ENCODE measurements around the gene TEP1. TPM values are rescaled to one million over a fixed set of nuclear protein-coding genes. Genes with fewer than 3 reads are reported as not detected.

TEP1 gene
- total RNA-seq, 4 donors from 2014 or later: 26.6 to 39.3 (median 29.7) TPM

DNA sequence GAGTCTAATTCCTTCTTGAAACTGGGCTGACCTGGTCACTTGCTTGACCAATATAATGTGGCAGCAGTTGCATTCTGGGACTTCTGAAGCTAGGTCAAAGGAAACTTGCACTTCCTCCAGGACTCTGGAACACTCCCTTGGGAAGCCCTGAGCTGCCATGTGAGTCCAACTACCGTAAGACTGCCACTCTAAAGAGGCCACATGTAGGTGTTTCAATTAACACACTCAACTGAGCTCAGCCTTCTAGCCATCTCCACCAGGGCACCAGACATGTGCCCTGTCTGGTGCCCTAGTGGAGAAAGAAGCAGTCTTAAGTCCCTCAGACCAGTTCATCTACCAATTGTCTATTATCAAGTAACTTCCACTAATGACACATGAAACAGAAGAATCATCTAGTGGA, 6.1 kb upstream of the TEP1 start:
- Histone ChIP-seq H3K36me3 (no peaks in the 10 kb centered on the region), H3K9me3 (no peaks in the 10 kb centered on the region), H3K4me1 (peaks cover 5 to 6% of the 10 kb centered on the region in 2 donors), H3K27me3 (no peaks in the 10 kb centered on the region), H3K4me3 (replicated peaks in 1 of 3) (no peak overlapping the region), H3K27ac (no peak overlapping the region)
- TF ChIP-seq CTCF (IDR thresholded peaks at IDR 0.05) (no peak), POLR2A (IDR thresholded peaks at IDR 0.05) (no peak)
- no peak for DNase-seq
- intact Hi-C loops (cut with DNase I): loop anchor here (10.0 kb wide), 1 partner anchor 45 kb away; the partner anchor contains the start of genes PIP4P1 and PNP
- 40 to 50% methylated on average over 1 of the region's 1 CpG for WGBS, 2 donors

DNA sequence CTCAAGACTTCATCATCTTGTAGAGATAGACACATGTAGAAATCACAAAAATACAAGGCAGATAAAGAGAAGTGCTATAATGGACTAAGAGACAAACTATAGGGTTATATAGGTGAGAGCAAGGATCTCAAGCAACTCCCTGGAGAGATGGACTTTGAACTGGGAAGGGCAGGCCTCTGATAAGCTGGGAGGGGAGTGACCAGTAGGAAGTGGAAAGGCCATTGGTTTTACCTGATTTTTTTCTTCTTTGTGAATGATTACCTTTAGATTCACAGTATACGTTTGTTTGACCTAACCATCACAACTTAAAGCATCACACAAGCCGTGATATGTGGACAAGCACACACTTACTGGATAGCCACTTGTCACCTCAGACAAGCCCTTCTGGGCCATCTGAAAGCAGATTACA, 5.2 kb upstream of the TEP1 start:
- no peak overlapping the region for H3K27ac ChIP-seq
- TF ChIP-seq POLR2A (IDR thresholded peaks at IDR 0.05): no peak
- no peak for TF ChIP-seq CTCF (IDR thresholded peaks at IDR 0.05)
- H3K4me1 ChIP-seq: peaks cover 5 to 11% of the 10 kb centered on the region in 2 donors
- H3K27me3 ChIP-seq: no peaks in the 10 kb centered on the region
- 88 to 89% methylated on average over 2 of the region's 2 CpGs for WGBS, 2 donors
- no peak overlapping the region for H3K4me3 ChIP-seq (replicated peaks in 1 of 3)
- no peaks in the 10 kb centered on the region for H3K9me3 ChIP-seq
- H3K36me3 ChIP-seq: no peaks in the 10 kb centered on the region
- intact Hi-C loops (cut with DNase I): loop anchor here (10.0 kb wide), 1 partner anchor 46 kb away; the partner anchor contains the start of genes PIP4P1 and PNP
- no peak for DNase-seq

DNA sequence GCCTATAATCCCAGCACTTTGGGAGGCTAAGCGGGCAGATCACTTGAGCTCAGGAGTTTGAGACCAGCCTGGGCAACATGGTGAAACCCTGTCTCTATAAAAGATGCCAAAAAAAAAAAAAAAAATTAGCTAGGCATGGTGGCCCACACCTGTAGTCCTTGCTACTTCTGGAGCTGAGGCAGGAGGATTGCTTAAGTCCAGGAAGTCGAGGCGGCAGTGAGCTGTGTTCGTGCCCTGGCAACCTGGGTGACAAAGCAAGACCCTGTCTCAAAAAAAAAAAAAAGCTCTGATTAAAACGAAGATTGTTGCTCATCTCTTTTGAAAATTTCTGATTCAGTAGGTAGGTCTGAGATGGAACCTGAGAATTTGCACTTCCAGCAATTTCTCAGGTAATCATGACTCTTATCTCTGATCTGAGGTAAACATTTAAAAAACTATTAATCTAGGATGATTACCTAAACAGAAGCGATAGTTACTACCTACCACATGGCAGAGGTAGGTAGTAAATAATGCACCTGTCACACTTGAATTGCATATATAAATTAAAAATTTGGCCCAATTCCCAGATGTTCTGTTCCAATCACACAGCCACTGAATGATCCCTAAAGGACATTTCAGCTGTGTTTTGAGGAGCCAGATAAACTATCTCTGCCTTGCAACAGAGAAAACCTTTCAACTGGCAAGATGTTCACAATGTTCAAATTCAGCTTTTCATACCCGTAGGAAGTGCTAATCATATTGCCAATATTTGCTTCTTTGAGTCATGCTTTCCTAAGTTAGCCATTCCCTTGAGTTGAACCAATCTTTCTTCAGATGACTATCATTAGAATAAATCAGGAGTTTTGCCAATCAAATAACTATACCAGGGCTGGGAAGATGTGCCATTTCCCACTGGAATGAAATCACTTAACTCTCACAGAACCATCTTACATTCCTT, 4.2 kb upstream of the TEP1 start:
- no peak for TF ChIP-seq POLR2A (IDR thresholded peaks at IDR 0.05)
- no peak for TF ChIP-seq CTCF (IDR thresholded peaks at IDR 0.05)
- intact Hi-C loops (cut with DNase I): loop anchor here (10.0 kb wide), 1 partner anchor 47 kb away; the partner anchor contains the start of genes PIP4P1 and PNP

DNA sequence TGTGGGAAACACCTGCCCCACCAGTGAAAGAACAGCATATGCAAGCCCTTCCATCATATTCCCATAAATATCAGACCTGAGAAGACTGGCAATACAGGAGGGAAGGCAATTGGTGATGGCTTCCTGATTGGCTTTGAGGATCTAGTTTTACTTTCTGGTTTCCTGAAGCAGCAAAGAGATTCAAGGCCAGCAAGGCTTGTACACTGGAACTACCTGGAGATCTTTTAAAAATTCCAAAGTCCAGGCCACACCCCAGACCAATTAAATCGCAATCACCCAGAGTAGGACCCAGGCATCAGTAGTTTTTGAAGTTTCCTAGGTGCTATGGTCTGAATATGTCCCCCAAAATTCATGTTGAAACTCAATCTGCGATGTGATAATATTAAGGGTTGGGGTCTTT, 2.9 kb upstream of the TEP1 start:
- Histone ChIP-seq H3K4me1 (peaks cover 5 to 11% of the 10 kb centered on the region in 2 donors), H3K4me3 (replicated peaks in 1 of 3) (no peak overlapping the region), H3K27ac (peak overlapping the region in 1 of 3 donors; percentile 35), H3K9me3 (no peaks in the 10 kb centered on the region), H3K27me3 (no peaks in the 10 kb centered on the region), H3K36me3 (no peaks in the 10 kb centered on the region)
- DNase-seq: no peak
- WGBS, 2 donors: 94 to 95% methylated on average over 2 of the region's 2 CpGs
- TF ChIP-seq POLR2A (IDR thresholded peaks at IDR 0.05): no peak
- no peak for TF ChIP-seq CTCF (IDR thresholded peaks at IDR 0.05)
- intact Hi-C loops (cut with DNase I): loop anchor here (10.0 kb wide), 1 partner anchor 49 kb away; the partner anchor contains the start of genes PIP4P1 and PNP

More for the DNA sequence above, 4.2 kb upstream of the TEP1 start:
- Histone ChIP-seq H3K9me3 (no peaks in the 10 kb centered on the region), H3K27me3 (no peaks in the 10 kb centered on the region), H3K4me3 (replicated peaks in 1 of 3) (no peak overlapping the region), H3K36me3 (no peaks in the 10 kb centered on the region), H3K27ac (no peak overlapping the region), H3K4me1 (peaks cover 5 to 11% of the 10 kb centered on the region in 2 donors)
- WGBS, 2 donors: 85 to 88% methylated on average over 7 of the region's 7 CpGs
- no peak for DNase-seq

DNA sequence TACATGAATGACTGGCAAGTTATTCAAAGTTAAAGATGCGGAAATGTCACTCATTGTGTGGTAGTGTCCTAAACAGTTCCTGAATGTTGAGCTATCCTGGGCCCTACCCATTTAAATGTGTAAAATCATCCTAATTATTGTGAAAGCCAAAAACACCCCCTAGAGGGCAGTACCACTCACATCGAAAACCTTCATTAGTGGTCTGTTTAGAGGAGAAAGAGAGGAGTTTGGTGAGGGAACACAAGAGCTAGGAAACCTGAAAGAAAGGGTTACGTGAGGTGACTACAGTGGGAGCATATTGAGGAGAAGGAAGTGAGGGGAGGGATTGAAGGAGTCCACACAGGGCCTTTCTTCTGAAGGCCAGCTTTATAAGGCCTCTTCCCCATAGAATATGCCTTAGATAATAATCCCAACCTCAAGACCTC, 2.5 kb upstream of the TEP1 start:
- peak; percentile 15 to 17 for DNase-seq
- H3K27me3 ChIP-seq: no peaks in the 10 kb centered on the region
- H3K36me3 ChIP-seq: no peaks in the 10 kb centered on the region
- no peaks in the 10 kb centered on the region for H3K9me3 ChIP-seq
- peak overlapping the region in 1 of 3 donors; percentile 35 for H3K27ac ChIP-seq
- WGBS, 2 donors: 47 to 62% methylated on average over 3 of the region's 3 CpGs
- intact Hi-C loops (cut with DNase I): loop anchor here (10.0 kb wide), 1 partner anchor 49 kb away; the partner anchor contains the start of genes PIP4P1 and PNP
- TF ChIP-seq POLR2A (IDR thresholded peaks at IDR 0.05) (no peak), CTCF (IDR thresholded peaks at IDR 0.05) (peak in 5 of 6 experiments; percentile 49 to 61 (median 57))
- no peak overlapping the region for H3K4me3 ChIP-seq (replicated peaks in 1 of 3)
- peaks cover 5 to 11% of the 10 kb centered on the region in 2 donors for H3K4me1 ChIP-seq
